ENCODE results near the gene TEX38.
"Not testable (repeated sequence)": the region's sequence is repeated elsewhere in the genome, so short reads cannot be mapped to it uniquely, and the experiment has no call there.

The TEX38 gene

GRCh38 chr1:46717654-46718053 is 46.0 kb downstream of the TEX38 start:
- in situ Hi-C loops (cut with HindIII; ENCODE audit: low pct_ligation_motif_present, low pct_unique_long_range_greater_than_20kb, low sequenced_read_pairs), result no loop called here

GRCh38 chr1:46718340-46718726 is 46.7 kb downstream of the TEX38 start:
- in situ Hi-C loops (cut with HindIII; ENCODE audit: low pct_ligation_motif_present, low pct_unique_long_range_greater_than_20kb, low sequenced_read_pairs), result no loop called here
- DNase-seq, result no peak

More at GRCh38 chr1:46717654-46718053, 46.0 kb downstream of the TEX38 start:
- no peak for DNase-seq

- DNase-seq, result peak; percentile 91
- in situ Hi-C loops (cut with HindIII; ENCODE audit: low pct_ligation_motif_present, low pct_unique_long_range_greater_than_20kb, low sequenced_read_pairs), result no loop called here
Observed at GRCh38 chr1:46718727-46719622, 47.3 kb downstream of the TEX38 start, which contains the start of gene EFCAB14. EFCAB14 (minus strand) TSS chr1:46719114; CDS start chr1:46718087, 1,027 bp downstream.

GRCh38 chr1:46719689-46720088 is 48.0 kb downstream of the TEX38 start:
- no peak for DNase-seq
- in situ Hi-C loops (cut with HindIII; ENCODE audit: low pct_ligation_motif_present, low pct_unique_long_range_greater_than_20kb, low sequenced_read_pairs), result no loop called here

- in situ Hi-C loops (cut with HindIII; ENCODE audit: low pct_ligation_motif_present, low pct_unique_long_range_greater_than_20kb, low sequenced_read_pairs); DNase-seq: not testable (repeated sequence)
Observed at GRCh38 chr1:46720319-46720718, 48.7 kb downstream of the TEX38 start.

- no peak for DNase-seq
- in situ Hi-C loops (cut with HindIII; ENCODE audit: low pct_ligation_motif_present, low pct_unique_long_range_greater_than_20kb, low sequenced_read_pairs), result no loop called here
Observed at GRCh38 chr1:46721204-46721603, 49.5 kb downstream of the TEX38 start.

- in situ Hi-C loops (cut with HindIII; ENCODE audit: low pct_ligation_motif_present, low pct_unique_long_range_greater_than_20kb, low sequenced_read_pairs), result no loop called here
- DNase-seq, result no peak
Observed at GRCh38 chr1:46721686-46722205, 50.1 kb downstream of the TEX38 start.

Measured in ACHN (cell line).